Keratinocyte (primary cell): Measurements from ENCODE around the gene NT5E.

Source experiments
- EZH2 ChIP-seq: IDR thresholded peaks from one replicate; pipeline ENCODE4 v1.6.1; 2012; ENCODE audit warnings: inconsistent platforms, mild to moderate bottlenecking, low read length, moderate library complexity
- TF ChIP-seq, protein P1 (sequence below), 3 experiments: IDR thresholded peaks in 1 of 3; conservative IDR thresholded peaks in 1 of 3; optimal IDR thresholded peaks in 1 of 3; 2 replicates in 2 of 3; 3 replicates in 1 of 3; pipeline versions ENCODE3 to v1.5.1; 2011; ENCODE audit warnings: low read length in 3 of 3, mild to moderate bottlenecking in 3 of 3, moderate library complexity in 2 of 3, control low read depth in 1 of 3, inconsistent platforms in 1 of 3; ENCODE audit not compliant: insufficient read depth in 2 of 3; ENCODE audit errors: extremely low read depth in 1 of 3

GRCh38 chr6:85490516-85491248 is 40.8 kb downstream of the NT5E start:
- TF ChIP-seq EZH2: no peak
- TF ChIP-seq, protein P1, sequence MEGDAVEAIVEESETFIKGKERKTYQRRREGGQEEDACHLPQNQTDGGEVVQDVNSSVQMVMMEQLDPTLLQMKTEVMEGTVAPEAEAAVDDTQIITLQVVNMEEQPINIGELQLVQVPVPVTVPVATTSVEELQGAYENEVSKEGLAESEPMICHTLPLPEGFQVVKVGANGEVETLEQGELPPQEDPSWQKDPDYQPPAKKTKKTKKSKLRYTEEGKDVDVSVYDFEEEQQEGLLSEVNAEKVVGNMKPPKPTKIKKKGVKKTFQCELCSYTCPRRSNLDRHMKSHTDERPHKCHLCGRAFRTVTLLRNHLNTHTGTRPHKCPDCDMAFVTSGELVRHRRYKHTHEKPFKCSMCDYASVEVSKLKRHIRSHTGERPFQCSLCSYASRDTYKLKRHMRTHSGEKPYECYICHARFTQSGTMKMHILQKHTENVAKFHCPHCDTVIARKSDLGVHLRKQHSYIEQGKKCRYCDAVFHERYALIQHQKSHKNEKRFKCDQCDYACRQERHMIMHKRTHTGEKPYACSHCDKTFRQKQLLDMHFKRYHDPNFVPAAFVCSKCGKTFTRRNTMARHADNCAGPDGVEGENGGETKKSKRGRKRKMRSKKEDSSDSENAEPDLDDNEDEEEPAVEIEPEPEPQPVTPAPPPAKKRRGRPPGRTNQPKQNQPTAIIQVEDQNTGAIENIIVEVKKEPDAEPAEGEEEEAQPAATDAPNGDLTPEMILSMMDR (optimal IDR thresholded peaks at IDR 0.05 in 1 of 3, IDR thresholded peaks at IDR 0.05 in 1 of 3, conservative IDR thresholded peaks at IDR 0.05 in 1 of 3; ENCODE audit: extremely low read depth in 1 of 3, insufficient read depth in 2 of 3, low read length in 3 of 3): no peak
